Measurements from ENCODE around the gene ZNF33B.

DNA sequence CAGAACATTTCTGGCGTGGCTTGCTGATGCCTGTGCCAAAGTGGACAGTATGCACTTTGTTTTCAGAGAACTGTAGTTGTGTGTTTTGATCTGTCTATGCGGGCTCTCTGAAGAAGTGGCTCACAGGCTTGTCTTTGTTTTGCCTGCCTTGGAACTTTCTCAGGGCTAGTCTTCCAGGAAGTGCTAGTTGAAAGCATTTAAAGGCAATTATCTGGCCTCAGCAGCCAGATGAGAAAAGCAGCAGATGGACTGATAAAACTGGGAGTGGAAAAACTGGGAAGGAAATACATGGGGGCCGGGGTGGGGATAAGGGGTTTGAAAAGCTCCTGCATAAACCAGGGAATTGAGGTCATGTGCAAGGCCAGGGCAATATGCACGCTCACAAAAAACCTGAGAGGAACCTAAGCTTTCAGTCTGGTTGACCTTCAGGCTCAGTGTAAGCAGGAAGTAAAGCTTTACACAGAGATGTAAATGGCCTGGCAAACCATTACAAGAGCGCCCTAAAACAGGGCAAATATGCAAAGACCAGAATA lies 94.5 kb downstream of the ZNF33B start:
- TF ChIP-seq, protein P1, sequence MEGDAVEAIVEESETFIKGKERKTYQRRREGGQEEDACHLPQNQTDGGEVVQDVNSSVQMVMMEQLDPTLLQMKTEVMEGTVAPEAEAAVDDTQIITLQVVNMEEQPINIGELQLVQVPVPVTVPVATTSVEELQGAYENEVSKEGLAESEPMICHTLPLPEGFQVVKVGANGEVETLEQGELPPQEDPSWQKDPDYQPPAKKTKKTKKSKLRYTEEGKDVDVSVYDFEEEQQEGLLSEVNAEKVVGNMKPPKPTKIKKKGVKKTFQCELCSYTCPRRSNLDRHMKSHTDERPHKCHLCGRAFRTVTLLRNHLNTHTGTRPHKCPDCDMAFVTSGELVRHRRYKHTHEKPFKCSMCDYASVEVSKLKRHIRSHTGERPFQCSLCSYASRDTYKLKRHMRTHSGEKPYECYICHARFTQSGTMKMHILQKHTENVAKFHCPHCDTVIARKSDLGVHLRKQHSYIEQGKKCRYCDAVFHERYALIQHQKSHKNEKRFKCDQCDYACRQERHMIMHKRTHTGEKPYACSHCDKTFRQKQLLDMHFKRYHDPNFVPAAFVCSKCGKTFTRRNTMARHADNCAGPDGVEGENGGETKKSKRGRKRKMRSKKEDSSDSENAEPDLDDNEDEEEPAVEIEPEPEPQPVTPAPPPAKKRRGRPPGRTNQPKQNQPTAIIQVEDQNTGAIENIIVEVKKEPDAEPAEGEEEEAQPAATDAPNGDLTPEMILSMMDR (IDR thresholded peaks at IDR 0.05; ENCODE audit: insufficient read depth, low read length) = no peak
- TF ChIP-seq GABPA (IDR thresholded peaks at IDR 0.05; ENCODE audit: low read depth) = no peak
